GM10847 (cell line): Measurements from ENCODE around the gene SLC7A10.

Experiments used
- POLR2A ChIP-seq: IDR thresholded peaks from 2 replicates; pipeline ENCODE4 v1.6.1; 2011; ENCODE audit not compliant: insufficient read length; ENCODE audit errors: extremely low read depth

The SLC7A10 gene

GRCh38 chr19:33216198-33216830 is 9.3 kb downstream of the SLC7A10 start:
- TF ChIP-seq POLR2A: no peak

GRCh38 chr19:33215438-33216197 is 10.0 kb downstream of the SLC7A10 start:
- no peak for TF ChIP-seq POLR2A

GRCh38 chr19:33214596-33214995 is 11.1 kb downstream of the SLC7A10 start:
- TF ChIP-seq POLR2A: no peak

- TF ChIP-seq POLR2A: no peak
These were observed 13.0 kb downstream of the SLC7A10 start for GRCh38 chr19:33212436-33213172.

GRCh38 chr19:33211794-33212435 is 13.7 kb downstream of the SLC7A10 start:
- no peak for TF ChIP-seq POLR2A

GRCh38 chr19:33210266-33210940 is 15.2 kb downstream of the SLC7A10 start:
- no peak for TF ChIP-seq POLR2A

- TF ChIP-seq POLR2A: no peak
These were observed 16.5 kb downstream of the SLC7A10 start for GRCh38 chr19:33208904-33209849.

- TF ChIP-seq POLR2A: no peak
These were observed 17.2 kb downstream of the SLC7A10 start for GRCh38 chr19:33208371-33208895.

GRCh38 chr19:33207903-33208302 is 17.7 kb downstream of the SLC7A10 start:
- TF ChIP-seq POLR2A: no peak

GRCh38 chr19:33207040-33207620 is 18.5 kb downstream of the SLC7A10 start:
- TF ChIP-seq POLR2A: no peak

GRCh38 chr19:33206261-33207039 is 19.2 kb downstream of the SLC7A10 start:
- no peak for TF ChIP-seq POLR2A

- TF ChIP-seq POLR2A: no peak
These were observed 20.0 kb downstream of the SLC7A10 start for GRCh38 chr19:33205531-33206260.
